GM12801 (cell line): ENCODE measurements around the gene DHH.

Experiments used
- CTCF ChIP-seq: IDR thresholded peaks from one replicate; pipeline ENCODE4 v1.5.1; 2011; ENCODE audit warnings: control low read depth; ENCODE audit not compliant: insufficient read length; ENCODE audit errors: extremely low read depth

DHH gene

GRCh38 chr12:49079793-49080192 lies 14.8 kb downstream of the DHH start:
- no peak for TF ChIP-seq CTCF

- no peak for TF ChIP-seq CTCF
Measured at GRCh38 chr12:49070971-49071370, 23.6 kb downstream of the DHH start.

- no peak for TF ChIP-seq CTCF
Measured at GRCh38 chr12:49069507-49070346, 24.9 kb downstream of the DHH start, which contains the start of gene RHEBL1. Gene RHEBL1, minus strand, starts transcription at chr12:49069979. Its CDS starts 194 bp downstream, at chr12:49069785.

- TF ChIP-seq CTCF = no peak
Measured at GRCh38 chr12:49068879-49069506, 25.6 kb downstream of the DHH start.

- TF ChIP-seq CTCF = no peak
Measured at GRCh38 chr12:49066120-49066519, 28.5 kb downstream of the DHH start.

GRCh38 chr12:49064767-49065152 lies 29.8 kb downstream of the DHH start:
- TF ChIP-seq CTCF = no peak

GRCh38 chr12:49061157-49061650 lies 33.4 kb downstream of the DHH start:
- TF ChIP-seq CTCF = no peak
